HL-60 (cell line): ENCODE results near the gene PUM2.

Experiments used
- POLR2AphosphoS5 ChIP-seq: IDR thresholded peaks from 2 replicates; pipeline ENCODE4 v1.6.1; 2012; ENCODE audit warnings: low read depth
- SPI1 ChIP-seq: IDR thresholded peaks from 2 replicates; pipeline ENCODE4 v1.6.1; 2012; ENCODE audit warnings: low read depth, mild to moderate bottlenecking, borderline replicate concordance
- TF ChIP-seq, protein P1 (sequence below): IDR thresholded peaks from one replicate; pipeline ENCODE4 v1.5.1; 2011; ENCODE audit warnings: low read length, control low read depth, inconsistent platforms; ENCODE audit not compliant: insufficient read depth
- TF ChIP-seq, protein P2 (sequence below): IDR thresholded peaks from 2 replicates; pipeline ENCODE4 v1.6.1; 2012; ENCODE audit warnings: low read depth; ENCODE audit not compliant: insufficient replicate concordance

DNA sequence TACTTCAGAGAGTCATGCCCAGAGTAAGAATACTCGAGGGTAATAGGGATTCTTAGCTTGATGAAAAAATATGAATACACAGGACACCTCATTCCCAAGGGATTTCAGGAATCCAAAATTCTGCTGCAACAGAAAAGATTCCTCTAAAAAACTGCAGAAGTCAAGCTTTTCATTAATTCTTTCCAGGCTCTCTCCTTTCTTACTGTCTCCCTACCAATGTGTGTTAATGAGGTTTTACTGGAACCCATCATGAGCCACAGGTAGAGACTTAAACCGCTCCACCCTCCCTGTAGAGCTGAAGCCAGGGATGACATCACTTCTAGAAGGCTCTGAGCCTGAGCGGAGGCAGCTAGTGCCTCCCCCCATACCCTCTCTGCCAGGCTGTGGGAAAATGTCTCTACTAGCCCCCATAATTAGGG lies 129.1 kb downstream of the PUM2 start:
- TF ChIP-seq SPI1 (no peak), POLR2AphosphoS5 (no peak)
- TF ChIP-seq, protein P1, sequence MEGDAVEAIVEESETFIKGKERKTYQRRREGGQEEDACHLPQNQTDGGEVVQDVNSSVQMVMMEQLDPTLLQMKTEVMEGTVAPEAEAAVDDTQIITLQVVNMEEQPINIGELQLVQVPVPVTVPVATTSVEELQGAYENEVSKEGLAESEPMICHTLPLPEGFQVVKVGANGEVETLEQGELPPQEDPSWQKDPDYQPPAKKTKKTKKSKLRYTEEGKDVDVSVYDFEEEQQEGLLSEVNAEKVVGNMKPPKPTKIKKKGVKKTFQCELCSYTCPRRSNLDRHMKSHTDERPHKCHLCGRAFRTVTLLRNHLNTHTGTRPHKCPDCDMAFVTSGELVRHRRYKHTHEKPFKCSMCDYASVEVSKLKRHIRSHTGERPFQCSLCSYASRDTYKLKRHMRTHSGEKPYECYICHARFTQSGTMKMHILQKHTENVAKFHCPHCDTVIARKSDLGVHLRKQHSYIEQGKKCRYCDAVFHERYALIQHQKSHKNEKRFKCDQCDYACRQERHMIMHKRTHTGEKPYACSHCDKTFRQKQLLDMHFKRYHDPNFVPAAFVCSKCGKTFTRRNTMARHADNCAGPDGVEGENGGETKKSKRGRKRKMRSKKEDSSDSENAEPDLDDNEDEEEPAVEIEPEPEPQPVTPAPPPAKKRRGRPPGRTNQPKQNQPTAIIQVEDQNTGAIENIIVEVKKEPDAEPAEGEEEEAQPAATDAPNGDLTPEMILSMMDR = no peak
- TF ChIP-seq, protein P2, sequence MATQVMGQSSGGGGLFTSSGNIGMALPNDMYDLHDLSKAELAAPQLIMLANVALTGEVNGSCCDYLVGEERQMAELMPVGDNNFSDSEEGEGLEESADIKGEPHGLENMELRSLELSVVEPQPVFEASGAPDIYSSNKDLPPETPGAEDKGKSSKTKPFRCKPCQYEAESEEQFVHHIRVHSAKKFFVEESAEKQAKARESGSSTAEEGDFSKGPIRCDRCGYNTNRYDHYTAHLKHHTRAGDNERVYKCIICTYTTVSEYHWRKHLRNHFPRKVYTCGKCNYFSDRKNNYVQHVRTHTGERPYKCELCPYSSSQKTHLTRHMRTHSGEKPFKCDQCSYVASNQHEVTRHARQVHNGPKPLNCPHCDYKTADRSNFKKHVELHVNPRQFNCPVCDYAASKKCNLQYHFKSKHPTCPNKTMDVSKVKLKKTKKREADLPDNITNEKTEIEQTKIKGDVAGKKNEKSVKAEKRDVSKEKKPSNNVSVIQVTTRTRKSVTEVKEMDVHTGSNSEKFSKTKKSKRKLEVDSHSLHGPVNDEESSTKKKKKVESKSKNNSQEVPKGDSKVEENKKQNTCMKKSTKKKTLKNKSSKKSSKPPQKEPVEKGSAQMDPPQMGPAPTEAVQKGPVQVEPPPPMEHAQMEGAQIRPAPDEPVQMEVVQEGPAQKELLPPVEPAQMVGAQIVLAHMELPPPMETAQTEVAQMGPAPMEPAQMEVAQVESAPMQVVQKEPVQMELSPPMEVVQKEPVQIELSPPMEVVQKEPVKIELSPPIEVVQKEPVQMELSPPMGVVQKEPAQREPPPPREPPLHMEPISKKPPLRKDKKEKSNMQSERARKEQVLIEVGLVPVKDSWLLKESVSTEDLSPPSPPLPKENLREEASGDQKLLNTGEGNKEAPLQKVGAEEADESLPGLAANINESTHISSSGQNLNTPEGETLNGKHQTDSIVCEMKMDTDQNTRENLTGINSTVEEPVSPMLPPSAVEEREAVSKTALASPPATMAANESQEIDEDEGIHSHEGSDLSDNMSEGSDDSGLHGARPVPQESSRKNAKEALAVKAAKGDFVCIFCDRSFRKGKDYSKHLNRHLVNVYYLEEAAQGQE = no peak
